Fibroblast of mammary gland (primary cell): ENCODE results near the gene LGALS9.
"Not testable (repeated sequence)": the region's sequence is repeated elsewhere in the genome, so short reads cannot be mapped to it uniquely, and the experiment has no call there.

Experiments
- DNase-seq: peaks from one replicate; pipeline ENCODE4 v3.0.0-alpha.2; 2010; ENCODE audit warnings: low read depth
- H3K4me3 ChIP-seq: 2 replicates; pipeline ENCODE4 v1.5.1; 2011; ENCODE audit warnings: low read depth, mild to moderate bottlenecking, low read length, moderate library complexity; ENCODE audit not compliant: control insufficient read depth
- TF ChIP-seq, protein P1 (sequence below): conservative IDR thresholded peaks from 2 replicates; pipeline ENCODE4 v1.5.1; 2011; ENCODE audit warnings: low read depth, low read length, inconsistent platforms; ENCODE audit not compliant: control insufficient read depth, insufficient read depth

The LGALS9 gene

GRCh38 chr17:27644586-27644985, 13.6 kb downstream of the LGALS9 start:
- no peak for DNase-seq

DNA sequence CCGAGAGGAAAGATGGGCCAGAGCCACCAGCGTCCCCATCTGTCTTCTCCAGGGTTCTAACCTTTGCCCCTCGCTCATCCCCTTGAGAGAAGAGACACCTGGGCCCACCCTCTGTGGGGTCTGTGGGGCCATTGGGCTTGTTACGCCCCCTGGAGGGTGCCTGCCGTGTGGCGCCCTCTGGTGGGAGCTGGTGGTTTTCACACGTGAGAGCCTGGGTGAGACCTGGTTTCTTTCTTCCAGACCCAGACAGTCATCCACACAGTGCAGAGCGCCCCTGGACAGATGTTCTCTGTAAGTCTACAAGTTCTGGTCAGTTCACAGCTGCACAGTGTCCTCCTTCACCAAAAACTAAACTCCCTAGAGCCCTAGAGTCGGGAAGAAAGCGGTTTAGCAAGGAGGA, 14.6 kb downstream of the LGALS9 start:
- DNase-seq, H3K4me3 ChIP-seq: not testable (repeated sequence)

More at GRCh38 chr17:27644586-27644985, 13.6 kb downstream of the LGALS9 start:
- no peak overlapping the region for H3K4me3 ChIP-seq
- TF ChIP-seq, protein P1, sequence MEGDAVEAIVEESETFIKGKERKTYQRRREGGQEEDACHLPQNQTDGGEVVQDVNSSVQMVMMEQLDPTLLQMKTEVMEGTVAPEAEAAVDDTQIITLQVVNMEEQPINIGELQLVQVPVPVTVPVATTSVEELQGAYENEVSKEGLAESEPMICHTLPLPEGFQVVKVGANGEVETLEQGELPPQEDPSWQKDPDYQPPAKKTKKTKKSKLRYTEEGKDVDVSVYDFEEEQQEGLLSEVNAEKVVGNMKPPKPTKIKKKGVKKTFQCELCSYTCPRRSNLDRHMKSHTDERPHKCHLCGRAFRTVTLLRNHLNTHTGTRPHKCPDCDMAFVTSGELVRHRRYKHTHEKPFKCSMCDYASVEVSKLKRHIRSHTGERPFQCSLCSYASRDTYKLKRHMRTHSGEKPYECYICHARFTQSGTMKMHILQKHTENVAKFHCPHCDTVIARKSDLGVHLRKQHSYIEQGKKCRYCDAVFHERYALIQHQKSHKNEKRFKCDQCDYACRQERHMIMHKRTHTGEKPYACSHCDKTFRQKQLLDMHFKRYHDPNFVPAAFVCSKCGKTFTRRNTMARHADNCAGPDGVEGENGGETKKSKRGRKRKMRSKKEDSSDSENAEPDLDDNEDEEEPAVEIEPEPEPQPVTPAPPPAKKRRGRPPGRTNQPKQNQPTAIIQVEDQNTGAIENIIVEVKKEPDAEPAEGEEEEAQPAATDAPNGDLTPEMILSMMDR, result no peak

GRCh38 chr17:27646232-27646631, 15.2 kb downstream of the LGALS9 start:
- no peak overlapping the region for H3K4me3 ChIP-seq
- TF ChIP-seq, protein P1, result no peak
- no peak for DNase-seq

- DNase-seq, result no peak
- TF ChIP-seq, protein P1, result no peak
- H3K4me3 ChIP-seq, result no peak overlapping the region
These were observed 16.8 kb downstream of the LGALS9 start for GRCh38 chr17:27647765-27648164.

- DNase-seq, H3K4me3 ChIP-seq: not testable (repeated sequence)
These were observed 18.2 kb downstream of the LGALS9 start for GRCh38 chr17:27649111-27649571.

- H3K4me3 ChIP-seq, result no peak overlapping the region
- TF ChIP-seq, protein P1, result no peak
- no peak for DNase-seq
These were observed 18.9 kb downstream of the LGALS9 start for GRCh38 chr17:27649929-27650328.

DNA sequence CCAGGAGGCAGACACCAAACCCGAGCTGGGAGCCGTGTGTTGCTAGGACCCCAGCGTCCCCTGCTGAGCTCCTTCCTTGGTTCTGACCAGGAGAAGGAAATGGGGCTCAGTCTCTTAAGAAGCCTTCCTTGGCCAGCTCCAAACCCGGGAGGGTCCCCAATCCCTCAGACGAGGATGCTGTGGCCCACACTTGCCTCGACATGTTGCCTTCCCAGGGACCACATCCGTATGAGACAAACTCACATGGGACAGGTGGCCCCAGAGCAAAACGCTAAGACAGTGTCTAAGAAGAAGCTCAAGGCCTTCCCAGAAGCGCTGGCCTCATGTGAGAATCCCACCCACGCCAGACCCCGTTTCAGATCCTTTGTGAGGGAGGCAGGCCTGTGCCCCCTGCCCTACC, 19.8 kb downstream of the LGALS9 start:
- TF ChIP-seq, protein P1, result no peak
- H3K4me3 ChIP-seq, result no peak overlapping the region
- no peak for DNase-seq
